Thyroid gland (tissue), 4 donors: Measurements from ENCODE around the gene CFAP46. TPM values are rescaled to one million over a fixed set of nuclear protein-coding genes. Genes with fewer than 3 reads are reported as not detected.

Experiments
- DNase-seq, 2 donors: peaks; one replicate each; pipeline ENCODE4 v3.0.0-alpha.2; 2019
- H3K27ac ChIP-seq, 3 donors: fragments of 200-600 bp; sonication (generic); 1 replicate in 2 of 3; 2 replicates in 1 of 3; pipeline ENCODE4 v1.5.1; 2016 to 2019; ENCODE audit warnings: mild to moderate bottlenecking in 1 of 3, moderate library complexity in 1 of 3
- H3K27me3 ChIP-seq: fragments of 200-600 bp; sonication (generic); one replicate; pipeline ENCODE4 v1.5.1; 2019
- H3K36me3 ChIP-seq, 2 donors: fragments of 200-600 bp; sonication (generic); one replicate each; pipeline ENCODE4 v1.5.1; 2016 to 2019
- H3K4me1 ChIP-seq, 2 donors: fragments of 200-600 bp; sonication (generic); one replicate each; pipeline ENCODE4 v1.5.1; 2017 to 2019
- H3K4me3 ChIP-seq, 3 donors: fragments of 200-600 bp; sonication (generic); replicated peaks in 1 of 3; 1 replicate in 2 of 3; 2 replicates in 1 of 3; pipeline ENCODE4 v1.5.1; 2016; ENCODE audit warnings: mild to moderate bottlenecking in 1 of 3
- H3K9me3 ChIP-seq: fragments of 200-600 bp; sonication (generic); one replicate; pipeline ENCODE4 v1.5.1; 2017
- CTCF ChIP-seq, 6 experiments: fragments of 200-600 bp in 3 of 6; fragments of 450-650 bp in 3 of 6; sonication (generic) in 3 of 6; IDR thresholded peaks; one replicate each; pipeline ENCODE4 v1.5.1; 2016 to 2019; ENCODE audit warnings: antibody characterized with exemption in 6 of 6, mild to moderate bottlenecking in 2 of 6, inconsistent platforms in 1 of 6, moderate library complexity in 1 of 6
- POLR2A ChIP-seq, 2 donors: fragments of 450-650 bp; IDR thresholded peaks; one replicate each; pipeline ENCODE4 v1.6.1; 2017; ENCODE audit warnings: antibody characterized with exemption in 2 of 2, mild to moderate bottlenecking in 2 of 2, moderate library complexity in 1 of 2
- WGBS, 2 donors: methylation state at CpG; one replicate each; pipeline ENCODE4 v1.1.5; 2017; 5-methylcytosine and 5-hydroxymethylcytosine counted together
- intact Hi-C: fragments of 100-400 bp; cut with DNase I; formaldehyde crosslinking; loops from one replicate; pipeline ENCODE4 v1.15.1; 2023
- total RNA-seq, 4 donors: library from RNA; depleted of rRNA; stranded (reverse); fragments of >200 nt; gene quantifications; one replicate each; pipeline ENCODE4 v1.2.3, GENCODE V29; 2016

Gene CFAP46
- total RNA-seq, 4 donors from 2014 or later = 3.6 to 12.7 (median 9.1) TPM

GRCh38 chr10:132789659-132790148 is 152.7 kb downstream of the CFAP46 start:
- 62 to 76% methylated on average over 13 to 14 of the region's 15 CpGs for WGBS, 2 donors
- intact Hi-C loops = loop anchor here (5.0 kb wide), 1 partner anchor 137 kb away; no protein-coding TSS in a partner anchor
- no peak for DNase-seq

GRCh38 chr10:132788831-132789219 is 153.5 kb downstream of the CFAP46 start:
- Histone ChIP-seq H3K36me3 (no peaks in the 10 kb centered on the region), H3K27ac (no peak overlapping the region), H3K9me3 (no peaks in the 10 kb centered on the region), H3K4me3 (no peak overlapping the region), H3K4me1 (peaks cover 9 to 39% of the 10 kb centered on the region in 2 donors), H3K27me3 (peaks cover 18% of the 10 kb centered on the region)
- intact Hi-C loops = loop anchor here (5.0 kb wide), 1 partner anchor 137 kb away; no protein-coding TSS in a partner anchor
- no peak for TF ChIP-seq CTCF (IDR thresholded peaks at IDR 0.05)
- no peak for TF ChIP-seq POLR2A (IDR thresholded peaks at IDR 0.05)
- no peak for DNase-seq
- 10% methylated on average over 15 of the region's 30 CpGs; no CpG with 5 or more reads in 1 of the 2 donors for WGBS, 2 donors

More at GRCh38 chr10:132789659-132790148, 152.7 kb downstream of the CFAP46 start:
- TF ChIP-seq POLR2A (IDR thresholded peaks at IDR 0.05) = no peak
- TF ChIP-seq CTCF (IDR thresholded peaks at IDR 0.05) = no peak
- H3K27me3 ChIP-seq = peaks cover 18% of the 10 kb centered on the region
- H3K27ac ChIP-seq = no peak overlapping the region
- H3K4me1 ChIP-seq = peaks cover 9 to 35% of the 10 kb centered on the region in 2 donors
- H3K36me3 ChIP-seq = no peaks in the 10 kb centered on the region
- no peak overlapping the region for H3K4me3 ChIP-seq
- H3K9me3 ChIP-seq = no peaks in the 10 kb centered on the region

GRCh38 chr10:132788180-132788830 is 154.1 kb downstream of the CFAP46 start:
- Histone ChIP-seq H3K36me3 (no peaks in the 10 kb centered on the region), H3K9me3 (no peaks in the 10 kb centered on the region), H3K4me1 (peaks cover 9 to 39% of the 10 kb centered on the region in 2 donors), H3K27ac (no peak overlapping the region), H3K27me3 (peaks cover 18% of the 10 kb centered on the region), H3K4me3 (no peak overlapping the region)
- DNase-seq = peak; percentile 19 to 29
- peak in 3 of 6 experiments; percentile 10 to 30 (median 27) for TF ChIP-seq CTCF (IDR thresholded peaks at IDR 0.05)
- TF ChIP-seq POLR2A (IDR thresholded peaks at IDR 0.05) = no peak
- 2 to 5% methylated on average over 26 to 54 of the region's 79 CpGs for WGBS, 2 donors
- intact Hi-C loops = loop anchor here (5.0 kb wide), 1 partner anchor 136 kb away; no protein-coding TSS in a partner anchor

- Histone ChIP-seq H3K36me3 (no peaks in the 10 kb centered on the region), H3K4me1 (peaks cover 9 to 39% of the 10 kb centered on the region in 2 donors), H3K9me3 (no peaks in the 10 kb centered on the region), H3K27me3 (peaks cover 18% of the 10 kb centered on the region), H3K27ac (no peak overlapping the region), H3K4me3 (no peak overlapping the region)
- intact Hi-C loops = loop anchor here (5.0 kb wide), 1 partner anchor 135 kb away; no protein-coding TSS in a partner anchor
- DNase-seq = no peak
- no peak for TF ChIP-seq CTCF (IDR thresholded peaks at IDR 0.05)
- no peak for TF ChIP-seq POLR2A (IDR thresholded peaks at IDR 0.05)
- WGBS, 2 donors = 0% methylated on average over 1 of the region's 80 CpGs; no CpG with 5 or more reads in 1 of the 2 donors
Observed at GRCh38 chr10:132787495-132788179, 154.7 kb downstream of the CFAP46 start.
